Measurements from ENCODE around the gene ATG16L1. TPM values are rescaled to one million over a fixed set of nuclear protein-coding genes. Genes with fewer than 3 reads are reported as not detected.

ATG16L1 gene
- total RNA-seq, 1 experiment from 2014 or later, result 42.0 TPM

DNA sequence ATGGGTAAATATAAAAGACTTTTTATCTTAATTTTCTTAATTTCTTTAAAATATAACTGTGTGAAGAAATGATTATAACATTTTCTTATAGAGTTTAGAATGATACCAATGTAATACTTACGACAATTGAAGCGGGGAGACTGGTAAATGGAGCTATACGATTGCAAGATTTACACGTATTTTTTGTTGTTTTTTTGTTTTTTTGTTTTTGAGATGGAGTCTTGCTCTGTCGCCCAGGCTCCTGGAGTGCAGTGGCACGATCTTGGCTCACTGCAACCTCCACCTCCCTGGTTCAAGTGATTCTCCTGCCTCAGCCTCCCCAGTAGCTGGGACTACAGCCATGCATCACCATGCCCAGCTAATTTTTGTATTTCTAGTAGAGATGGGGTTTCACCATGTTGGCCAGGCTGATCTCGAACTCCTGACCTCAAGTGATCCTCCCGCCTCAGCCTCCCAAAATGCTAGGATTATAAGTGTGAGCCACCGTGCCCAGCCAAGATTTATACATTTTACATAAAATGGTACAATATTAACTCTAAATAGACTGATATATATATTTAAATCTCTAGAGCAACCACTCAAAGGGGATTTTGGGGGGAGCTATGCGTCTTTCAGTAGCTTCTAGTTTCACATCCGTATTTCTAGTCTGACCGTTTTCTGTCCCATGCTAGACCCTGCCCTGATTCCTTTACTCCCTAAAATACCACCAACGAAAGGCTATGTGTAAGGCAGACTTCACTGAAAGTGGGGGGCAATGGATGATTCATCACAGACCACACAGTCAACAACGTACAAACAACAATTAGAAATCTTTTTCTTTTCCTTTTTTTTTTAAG is 28.2 kb upstream of the ATG16L1 start:
- H2BK20ac ChIP-seq (ENCODE audit: low read depth, low read length, poor library complexity, severe bottlenecking), result no peak overlapping the region
- no peak for DNase-seq
- no peaks in the 10 kb centered on the region for H3K4me1 ChIP-seq (ENCODE audit: insufficient read depth, low read length)
- H3K23ac ChIP-seq (ENCODE audit: insufficient read length, low read depth, low read length), result no peak overlapping the region
- no peak overlapping the region for H3K18ac ChIP-seq (ENCODE audit: insufficient read length, low read depth, low read length)
- no peaks in the 10 kb centered on the region for H3K79me1 ChIP-seq (ENCODE audit: insufficient read depth, low read depth, low read length, poor library complexity, severe bottlenecking)
- H3K27me3 ChIP-seq (ENCODE audit: insufficient read depth, low read length), result no peaks in the 10 kb centered on the region
- Mint-ChIP-seq H3K36me3 (ENCODE audit: insufficient read depth in 1 of 3, low read depth in 3 of 3) (no peaks in the 10 kb centered on the region), H3K27me3 (ENCODE audit: low read depth) (no peaks in the 10 kb centered on the region; the same call in 1 of the 2 replicates), H3K9me3 (no peaks in the 10 kb centered on the region; a peak in 1 of 5 replicates), H3K4me3 (no peak overlapping the region), H3K27ac (no peak overlapping the region), H3K4me1 (peaks cover 10 to 12% of the 10 kb centered on the region in 2 experiments)
- H4K91ac ChIP-seq (ENCODE audit: insufficient read length, low read depth, low read length), result no peak overlapping the region
- no peak overlapping the region for H3K9ac ChIP-seq (ENCODE audit: extremely low read depth, insufficient read length, low read length)
- no peak overlapping the region for H3K4ac ChIP-seq (ENCODE audit: low read depth, low read length)
- no peak overlapping the region for H2AFZ ChIP-seq (ENCODE audit: low read length)
- H4K20me1 ChIP-seq (ENCODE audit: control insufficient read depth, insufficient read depth, insufficient read length), result no peaks in the 10 kb centered on the region
- H3K4me2 ChIP-seq (ENCODE audit: insufficient read depth, insufficient read length, low read length), result no peak overlapping the region
- H3K27ac ChIP-seq (ENCODE audit: insufficient read length, low read depth, low read length), result no peak overlapping the region
- no peak for TF ChIP-seq CTCF (conservative IDR thresholded peaks at IDR 0.05)
- no peak overlapping the region for H2AK5ac ChIP-seq (ENCODE audit: insufficient read length, low read length)
- H3K56ac ChIP-seq (ENCODE audit: insufficient read length, low read depth, low read length), result no peak overlapping the region
- 100% methylated on average over 3 of the region's 14 CpGs for WGBS (ENCODE audit: extremely low coverage, insufficient read length, low lambda C conversion rate)
- H3T11ph ChIP-seq (ENCODE audit: low read length), result no peak overlapping the region
- 0 out of 2 replicates have a peak, but pooled peaks cover 2% of the 10 kb centered on the region for H3K79me2 ChIP-seq (ENCODE audit: insufficient read depth, low read length)
- H3K23me2 ChIP-seq (ENCODE audit: insufficient read length, low read depth, low read length, poor library complexity, severe bottlenecking), result no peaks in the 10 kb centered on the region
- H3K14ac ChIP-seq (ENCODE audit: insufficient read depth, low read length), result no peak overlapping the region
- H2BK12ac ChIP-seq (ENCODE audit: insufficient read length, low read depth, low read length), result no peak overlapping the region
- H4K5ac ChIP-seq (ENCODE audit: insufficient read length, low read depth, low read length), result no peak overlapping the region
- no peak overlapping the region for H4K8ac ChIP-seq (replicated peaks; ENCODE audit: insufficient read length, low read depth, low read length)
- H3K9me3 ChIP-seq (ENCODE audit: control insufficient read depth, low read depth, low read length), result peaks cover 9% of the 10 kb centered on the region
- H2BK5ac ChIP-seq (ENCODE audit: insufficient read length, low read length), result no peak overlapping the region
- no peak overlapping the region for H2BK15ac ChIP-seq (ENCODE audit: low read depth, low read length)
- no peak overlapping the region for H2BK120ac ChIP-seq (ENCODE audit: low read depth, low read length, poor library complexity, severe bottlenecking)

Measured in H9 (cell line).